Left ventricle myocardium inferior (tissue), 1 donor: Measurements from ENCODE around the gene CPNE4. TPM values are rescaled to one million over a fixed set of nuclear protein-coding genes. Genes with fewer than 3 reads are reported as not detected.

ENCODE experiments used
- DNase-seq: peaks from one replicate; pipeline ENCODE4 v3.0.0-alpha.2; 2020
- H3K27ac ChIP-seq: fragments of 200-600 bp; replicated peaks from 2 replicates; pipeline ENCODE4 v1.8.0; 2021
- H3K27me3 ChIP-seq: fragments of 200-600 bp; 2 replicates; pipeline ENCODE4 v1.8.0; 2021; ENCODE audit warnings: low read depth
- H3K36me3 ChIP-seq: fragments of 200-600 bp; 2 replicates; pipeline ENCODE4 v1.8.0; 2021
- H3K4me1 ChIP-seq: fragments of 200-600 bp; 2 replicates; pipeline ENCODE4 v1.8.0; 2021
- H3K4me3 ChIP-seq: fragments of 200-600 bp; 2 replicates; pipeline ENCODE4 v1.8.0; 2021; ENCODE audit warnings: mild to moderate bottlenecking, moderate library complexity
- H3K9me3 ChIP-seq: fragments of 200-600 bp; replicated peaks from 2 replicates; pipeline ENCODE4 v1.8.0; 2021
- intact Hi-C: fragments of 100-400 bp; cut with micrococcal nuclease; formaldehyde crosslinking; loops from one replicate; pipeline ENCODE4 v1.11.0; 2022
- total RNA-seq: library from RNA; stranded (reverse); fragmentation: NEBNext Ultra II Directional; extraction: Animal tissue kit (Norgen Biotek cat#: 25700); gene quantifications from one replicate; pipeline ENCODE4 v1.2.1, GENCODE V29; 2021
- TF ChIP-seq, protein P1 (sequence below): fragments of 200-600 bp; IDR thresholded peaks from 2 replicates; pipeline ENCODE4 v1.8.0; 2021; ENCODE audit warnings: antibody characterized with exemption, mild to moderate bottlenecking, borderline replicate concordance
- donor health status: DM: no; HTN: yes; CAD: no; lungs with severe emphysema.

The CPNE4 gene
- total RNA-seq, 1 donor from 2014 or later: 17.9 TPM

GRCh38 chr3:131998027-131998426 lies 36.8 kb downstream of the CPNE4 start:
- Histone ChIP-seq H3K4me1 (no peaks in the 10 kb centered on the region), H3K9me3 (peaks cover 6% of the 10 kb centered on the region), H3K4me3 (no peak overlapping the region), H3K36me3 (no peaks in the 10 kb centered on the region), H3K27ac (no peak overlapping the region), H3K27me3 (peaks cover 1% of the 10 kb centered on the region)
- no peak for DNase-seq
- intact Hi-C loops: no loop called here
- TF ChIP-seq, protein P1, sequence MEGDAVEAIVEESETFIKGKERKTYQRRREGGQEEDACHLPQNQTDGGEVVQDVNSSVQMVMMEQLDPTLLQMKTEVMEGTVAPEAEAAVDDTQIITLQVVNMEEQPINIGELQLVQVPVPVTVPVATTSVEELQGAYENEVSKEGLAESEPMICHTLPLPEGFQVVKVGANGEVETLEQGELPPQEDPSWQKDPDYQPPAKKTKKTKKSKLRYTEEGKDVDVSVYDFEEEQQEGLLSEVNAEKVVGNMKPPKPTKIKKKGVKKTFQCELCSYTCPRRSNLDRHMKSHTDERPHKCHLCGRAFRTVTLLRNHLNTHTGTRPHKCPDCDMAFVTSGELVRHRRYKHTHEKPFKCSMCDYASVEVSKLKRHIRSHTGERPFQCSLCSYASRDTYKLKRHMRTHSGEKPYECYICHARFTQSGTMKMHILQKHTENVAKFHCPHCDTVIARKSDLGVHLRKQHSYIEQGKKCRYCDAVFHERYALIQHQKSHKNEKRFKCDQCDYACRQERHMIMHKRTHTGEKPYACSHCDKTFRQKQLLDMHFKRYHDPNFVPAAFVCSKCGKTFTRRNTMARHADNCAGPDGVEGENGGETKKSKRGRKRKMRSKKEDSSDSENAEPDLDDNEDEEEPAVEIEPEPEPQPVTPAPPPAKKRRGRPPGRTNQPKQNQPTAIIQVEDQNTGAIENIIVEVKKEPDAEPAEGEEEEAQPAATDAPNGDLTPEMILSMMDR: no peak

GRCh38 chr3:131995891-131996290 lies 38.9 kb downstream of the CPNE4 start:
- Histone ChIP-seq H3K36me3 (no peaks in the 10 kb centered on the region), H3K4me3 (no peak overlapping the region), H3K4me1 (no peaks in the 10 kb centered on the region), H3K27ac (no peak overlapping the region), H3K27me3 (no peaks in the 10 kb centered on the region), H3K9me3 (peaks cover 6% of the 10 kb centered on the region)
- no peak for DNase-seq
- TF ChIP-seq, protein P1: no peak
- intact Hi-C loops: no loop called here

- Histone ChIP-seq H3K36me3 (no peaks in the 10 kb centered on the region), H3K9me3 (no peaks in the 10 kb centered on the region), H3K4me3 (no peak overlapping the region), H3K27ac (no peak overlapping the region), H3K27me3 (no peaks in the 10 kb centered on the region), H3K4me1 (no peaks in the 10 kb centered on the region)
- TF ChIP-seq, protein P1: no peak
- no peak for DNase-seq
- intact Hi-C loops: no loop called here
Measured at GRCh38 chr3:131989318-131989717, 45.5 kb downstream of the CPNE4 start.

- H3K27me3 ChIP-seq: no peaks in the 10 kb centered on the region
Measured at GRCh38 chr3:131988209-131988608, 46.6 kb downstream of the CPNE4 start.

DNA sequence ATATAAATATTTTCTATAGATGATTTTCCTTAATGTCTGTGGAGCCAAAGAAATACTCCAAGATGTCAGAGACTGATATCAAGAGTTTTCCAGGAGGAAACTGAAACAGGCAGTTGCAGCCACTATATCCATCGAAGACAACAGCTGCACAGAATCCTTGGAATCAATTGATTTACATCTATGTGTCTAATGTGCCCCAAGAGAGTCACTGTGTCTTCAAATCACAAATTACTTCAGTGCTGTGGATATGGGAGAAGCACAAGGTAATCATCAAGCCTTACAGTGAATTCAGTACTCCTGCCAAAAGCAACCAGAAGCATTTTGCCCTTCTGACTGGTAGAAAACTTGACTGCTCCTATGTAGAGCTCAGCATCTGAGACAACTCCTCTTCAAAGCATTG lies 51.1 kb downstream of the CPNE4 start:
- H3K27ac ChIP-seq: no peak overlapping the region
- H3K36me3 ChIP-seq: no peaks in the 10 kb centered on the region
- peaks cover 9% of the 10 kb centered on the region for H3K9me3 ChIP-seq
- intact Hi-C loops: no loop called here
- H3K27me3 ChIP-seq: no peaks in the 10 kb centered on the region
- DNase-seq: no peak
- TF ChIP-seq, protein P1: no peak
- no peaks in the 10 kb centered on the region for H3K4me1 ChIP-seq
- no peak overlapping the region for H3K4me3 ChIP-seq

More at GRCh38 chr3:131988209-131988608, 46.6 kb downstream of the CPNE4 start:
- intact Hi-C loops: no loop called here
- H3K4me1 ChIP-seq: no peaks in the 10 kb centered on the region
- no peaks in the 10 kb centered on the region for H3K9me3 ChIP-seq
- no peak for DNase-seq
- TF ChIP-seq, protein P1: no peak
- H3K4me3 ChIP-seq: no peak overlapping the region
- H3K36me3 ChIP-seq: no peaks in the 10 kb centered on the region
- no peak overlapping the region for H3K27ac ChIP-seq

- Histone ChIP-seq H3K4me3 (no peak overlapping the region), H3K36me3 (no peaks in the 10 kb centered on the region), H3K27me3 (no peaks in the 10 kb centered on the region), H3K27ac (no peak overlapping the region), H3K4me1 (no peaks in the 10 kb centered on the region), H3K9me3 (peaks cover 9% of the 10 kb centered on the region)
- TF ChIP-seq, protein P1: no peak
- DNase-seq: no peak
- intact Hi-C loops: no loop called here
Measured at GRCh38 chr3:131981323-131981722, 53.5 kb downstream of the CPNE4 start.
